IPS DF 4.7 (cell line): Measurements from ENCODE around the gene TIAM1.

ENCODE experiments used
- DNase-seq: peaks from one replicate; pipeline ENCODE4 v3.0.0-alpha.2; 2013; ENCODE audit warnings: low spot score; ENCODE audit errors: extremely low read depth

The TIAM1 gene

DNA sequence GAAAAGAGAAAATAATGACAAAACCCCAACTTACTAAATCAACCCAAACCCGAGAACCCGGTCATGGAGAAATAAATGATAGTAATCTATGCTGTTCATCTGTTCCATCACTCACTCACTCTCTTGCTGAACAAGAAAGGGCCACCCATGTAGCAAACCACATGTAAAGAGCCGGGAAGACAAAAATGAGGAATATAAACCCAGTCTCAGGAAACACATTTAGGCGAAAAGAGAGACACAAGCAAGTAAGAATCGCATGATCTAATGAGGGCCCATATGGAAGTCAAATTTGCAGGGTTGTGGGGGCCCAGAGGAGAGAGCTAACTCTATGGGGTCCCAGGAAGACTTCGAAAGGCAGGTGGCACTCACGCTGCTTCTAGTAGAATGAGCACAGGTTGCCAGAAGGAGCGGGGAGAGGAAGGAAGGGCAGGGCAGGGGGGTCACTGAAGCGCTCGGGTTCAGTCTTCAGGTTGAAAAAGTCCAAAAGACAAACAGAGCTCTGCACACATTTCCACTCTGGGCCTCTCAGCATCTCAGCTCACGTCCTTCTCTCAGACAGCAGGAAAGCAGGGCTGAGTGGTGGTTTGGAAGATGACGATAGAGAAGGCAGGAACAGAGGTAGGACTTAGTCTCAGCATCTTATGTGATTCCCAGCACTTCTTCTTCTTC is 162.8 kb downstream of the TIAM1 start:
- DNase-seq, result no peak

DNA sequence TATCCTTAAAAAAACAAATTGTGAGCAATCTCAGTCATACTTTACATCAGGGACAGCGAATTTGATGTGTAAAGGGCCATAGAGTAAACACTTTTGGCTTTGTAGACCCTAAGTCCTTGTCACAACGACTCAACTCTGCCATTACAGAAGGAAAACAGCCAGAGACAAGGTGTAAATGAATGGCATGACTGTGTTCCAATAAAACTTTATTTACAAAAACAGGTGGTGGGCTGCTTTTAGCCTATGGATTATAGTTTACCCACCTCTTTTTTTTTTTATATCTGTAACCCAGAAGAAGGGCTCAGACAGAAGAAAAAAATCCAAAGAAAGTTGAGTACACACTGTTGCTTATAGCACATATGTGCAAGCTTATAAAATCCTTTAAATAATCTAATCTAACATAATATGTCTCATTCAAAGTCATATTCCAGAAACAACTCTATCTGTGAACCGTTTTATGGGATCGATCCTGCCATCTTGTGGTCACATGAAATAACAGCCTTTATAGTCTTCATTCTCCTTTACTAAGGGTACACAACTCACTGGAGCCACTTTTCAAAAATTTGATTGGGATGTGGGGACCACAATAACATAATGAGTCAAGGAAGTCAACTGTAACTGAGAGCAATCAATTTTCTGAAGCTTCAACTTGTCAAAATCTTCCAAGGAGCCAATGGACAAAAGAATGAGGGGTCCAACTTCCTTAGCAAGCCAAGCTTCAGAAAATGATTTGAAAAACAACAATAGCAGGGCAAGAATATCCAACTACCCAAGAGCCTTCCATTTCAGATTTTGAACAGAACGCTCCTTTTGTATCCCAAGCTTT is 163.6 kb downstream of the TIAM1 start:
- no peak for DNase-seq

DNA sequence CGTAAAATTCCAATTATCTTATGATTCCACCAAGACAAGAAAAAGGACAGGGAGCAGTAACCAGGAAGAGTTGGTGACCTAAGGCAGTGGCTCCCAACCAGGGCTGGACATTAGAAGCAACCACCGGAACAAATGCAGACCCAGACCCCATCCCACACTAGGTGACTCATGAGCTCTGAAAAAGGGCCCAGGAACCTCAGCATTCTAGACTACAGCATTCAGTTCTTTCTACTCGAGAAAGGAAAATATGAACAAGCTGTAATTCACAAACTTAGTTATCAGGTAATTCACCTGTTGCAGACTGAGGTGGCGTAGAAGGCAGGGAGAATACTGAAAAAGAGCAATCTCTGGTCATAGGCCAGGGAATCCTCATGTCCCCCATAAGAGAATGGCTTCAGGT is 167.3 kb downstream of the TIAM1 start:
- no peak for DNase-seq

DNA sequence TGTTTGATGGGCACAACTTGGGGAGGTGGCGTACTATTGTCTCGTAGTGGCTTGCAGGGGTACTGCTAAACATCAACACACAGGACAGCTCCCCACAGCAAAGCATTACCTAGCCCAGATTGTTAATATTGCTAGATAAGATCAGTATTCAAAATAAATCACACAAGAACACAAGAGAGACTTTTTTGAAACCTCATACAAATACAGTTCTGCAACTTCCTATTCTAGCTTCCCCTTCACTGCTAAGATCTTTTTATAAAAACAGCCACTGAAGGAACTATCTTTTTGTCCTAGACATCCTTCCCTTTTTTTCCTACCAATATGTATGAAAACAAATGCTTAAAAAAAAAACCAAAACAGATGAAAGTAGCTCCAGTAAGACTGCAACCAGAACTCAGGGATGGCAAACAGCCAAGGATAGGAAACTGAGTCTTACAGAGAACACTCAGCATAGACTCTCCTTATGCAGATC is 167.9 kb downstream of the TIAM1 start:
- no peak for DNase-seq

DNA sequence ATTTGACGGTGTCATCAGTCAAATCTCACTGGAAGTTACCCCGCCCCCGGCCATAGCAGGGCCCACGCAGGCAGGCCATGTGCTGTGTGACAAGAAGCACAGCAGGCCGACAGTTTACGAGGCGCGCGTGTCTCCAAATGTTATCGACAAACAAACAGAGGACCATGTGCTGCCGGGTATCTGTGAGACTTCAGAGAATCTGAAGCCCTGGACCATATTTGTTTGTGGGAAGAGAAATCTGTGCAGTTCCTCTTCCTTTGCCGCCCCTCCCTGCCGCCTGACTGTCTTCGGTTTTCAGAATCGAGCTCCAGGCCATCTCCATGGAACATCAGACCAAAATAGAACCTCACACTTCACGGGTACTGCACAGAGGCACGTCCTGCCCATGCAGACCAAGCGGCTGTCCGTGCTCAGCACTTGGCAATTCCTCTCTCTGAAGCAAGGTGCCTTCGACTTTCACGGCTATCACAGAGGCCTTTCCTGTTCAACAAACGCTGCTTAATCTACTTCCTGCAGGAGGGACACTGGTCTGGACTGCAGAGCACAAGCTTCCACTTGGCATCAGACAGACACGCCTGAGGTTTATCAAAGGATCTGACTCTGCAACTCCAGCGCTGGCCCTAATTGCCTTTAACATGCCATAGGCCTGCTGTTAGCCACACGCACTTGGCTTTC is 170.0 kb downstream of the TIAM1 start:
- no peak for DNase-seq

DNA sequence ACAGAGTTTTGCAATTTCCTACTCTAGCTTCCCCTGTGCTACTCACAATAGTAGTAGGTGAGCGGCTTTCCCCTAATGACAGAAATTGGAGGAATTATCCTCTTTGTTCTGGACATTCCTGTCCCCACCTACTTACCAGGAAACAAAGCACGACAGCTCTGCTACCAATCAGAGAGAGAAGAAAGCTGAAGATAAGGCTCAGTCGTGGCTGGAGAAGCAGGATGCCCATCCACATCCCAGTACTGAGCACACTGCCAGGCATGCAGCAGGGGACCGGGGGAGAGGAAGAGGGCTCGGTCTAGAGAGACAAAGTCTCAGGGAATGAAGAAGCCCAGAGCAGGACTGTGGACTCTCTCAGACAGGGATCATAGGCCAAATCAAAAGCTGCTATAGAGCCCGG is 171.7 kb downstream of the TIAM1 start:
- DNase-seq, result no peak

DNA sequence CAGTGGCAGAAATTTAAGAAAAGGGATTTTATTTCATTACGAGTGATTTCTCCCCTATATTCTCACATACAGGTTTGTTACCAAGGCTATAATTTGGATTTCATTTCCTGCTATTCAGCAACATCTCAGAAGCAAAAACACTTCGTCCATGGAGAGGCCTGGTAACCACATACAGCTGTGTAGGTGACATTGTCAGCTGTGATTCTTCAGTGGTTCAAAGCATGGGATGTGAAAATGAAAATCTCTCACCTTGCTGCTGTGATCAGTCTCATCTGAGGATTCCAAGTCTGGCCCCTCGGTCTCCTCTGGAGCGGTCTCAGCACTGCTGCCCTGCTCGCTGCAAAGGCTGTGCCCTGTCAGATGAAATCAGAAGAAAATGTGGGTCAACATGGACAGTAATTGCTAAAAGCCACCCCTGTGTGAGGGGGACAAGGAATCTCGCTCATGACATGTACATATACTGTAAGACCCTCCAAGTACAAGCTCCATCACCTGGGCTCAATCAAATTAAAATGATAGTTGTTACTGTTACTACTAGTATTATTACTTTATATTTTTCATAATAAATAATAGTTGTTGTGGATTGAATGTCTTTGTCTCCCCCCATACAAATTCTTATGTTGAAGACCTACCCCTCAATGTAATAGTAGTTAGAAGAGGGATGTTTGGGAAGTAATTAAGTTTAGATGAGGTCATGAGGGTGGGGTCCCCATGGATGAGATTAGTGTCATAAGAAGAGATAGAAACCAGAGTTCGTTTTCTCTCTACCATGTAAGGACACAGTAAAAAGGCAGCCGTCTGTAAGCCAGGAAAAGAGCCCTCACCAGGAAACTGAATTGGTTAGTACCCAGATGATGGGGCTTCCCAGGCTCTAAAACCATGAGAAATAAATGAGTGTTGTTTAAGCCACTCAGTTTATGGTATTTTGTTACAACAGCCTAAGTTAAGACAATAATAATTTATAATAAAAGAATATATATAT is 179.1 kb downstream of the TIAM1 start:
- DNase-seq, result no peak

DNA sequence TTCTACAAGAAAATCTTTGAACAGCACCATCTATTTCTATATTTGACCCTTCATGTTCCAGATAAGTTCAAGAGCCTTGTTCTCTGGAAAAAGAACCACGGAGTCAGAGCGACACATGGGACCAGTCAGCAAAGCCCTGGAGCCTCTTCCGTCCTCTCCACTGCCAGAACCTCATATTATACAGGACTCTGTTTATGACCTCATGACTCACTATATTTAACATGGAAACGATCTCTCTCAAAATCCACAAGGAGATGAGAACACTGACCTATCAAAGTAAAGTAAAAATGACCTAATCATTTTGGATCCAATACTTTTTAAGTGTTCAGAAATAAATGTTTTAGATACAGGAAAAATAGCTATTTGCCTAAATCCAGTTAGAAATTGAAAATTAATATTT is 181.2 kb downstream of the TIAM1 start:
- DNase-seq, result no peak

DNA sequence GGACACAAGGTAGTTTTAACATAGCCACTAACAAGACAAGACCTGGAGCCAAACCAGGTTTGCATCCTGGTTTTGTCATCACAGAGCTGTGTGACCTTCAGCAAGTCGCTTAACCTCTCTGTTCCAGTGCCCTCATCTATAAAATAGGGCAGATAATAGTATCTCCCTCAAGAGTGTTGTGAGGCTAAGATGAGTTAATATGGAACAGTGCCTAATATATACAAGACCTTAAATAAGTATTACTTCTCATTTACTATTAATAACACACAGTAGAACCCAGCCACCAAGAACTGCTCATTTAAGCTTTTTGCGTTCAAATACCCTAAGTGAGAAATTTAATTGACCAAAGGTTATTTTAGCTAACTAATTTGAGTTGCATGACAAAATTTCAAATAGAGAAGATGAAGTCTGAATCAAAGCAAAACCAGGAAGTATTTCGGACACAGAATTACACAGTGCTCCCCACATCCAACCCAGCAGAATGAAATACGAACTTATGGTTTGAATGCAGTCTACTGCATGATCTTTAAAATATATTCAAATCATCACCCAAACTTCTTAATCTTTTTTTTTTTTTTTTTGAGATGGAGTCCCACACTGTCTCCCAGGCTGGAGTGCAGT is 181.9 kb downstream of the TIAM1 start:
- DNase-seq, result no peak

DNA sequence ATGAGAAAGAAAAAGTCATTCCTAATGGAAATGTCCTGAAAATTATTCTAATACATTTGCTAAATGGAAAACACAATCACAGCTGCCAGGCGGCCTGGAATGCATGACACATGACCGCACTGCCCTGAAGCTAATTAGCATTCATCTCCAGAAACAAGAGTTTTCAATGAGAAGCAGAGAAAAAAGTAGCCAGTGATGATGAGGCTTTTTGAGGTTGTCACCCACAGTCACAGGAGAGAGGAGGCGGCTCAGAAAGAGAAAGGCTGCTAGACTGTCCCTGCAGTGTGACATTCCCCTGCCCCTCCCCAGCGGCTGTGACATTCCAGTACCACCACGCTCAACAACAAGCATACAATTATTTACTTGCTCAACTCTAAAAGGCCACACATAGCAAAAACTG is 182.9 kb downstream of the TIAM1 start:
- no peak for DNase-seq

DNA sequence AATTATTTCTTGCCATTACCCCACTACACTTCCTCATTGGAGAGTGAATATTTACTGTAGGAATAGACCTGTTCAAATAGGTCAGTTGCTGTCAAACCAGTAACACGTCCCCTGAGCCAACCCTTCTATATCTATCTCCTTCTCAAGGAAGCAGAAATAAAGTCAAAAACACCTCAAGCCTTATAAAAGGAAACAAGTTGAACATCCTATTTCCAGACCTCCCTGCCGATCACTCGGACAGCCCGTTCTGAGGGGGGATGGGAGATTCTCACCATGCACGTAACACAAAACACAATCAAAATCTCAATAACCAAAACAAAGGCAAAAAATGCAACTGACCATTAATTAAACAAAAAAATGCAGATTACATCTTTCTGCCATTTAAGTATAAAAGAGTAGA is 184.3 kb downstream of the TIAM1 start:
- DNase-seq, result no peak

DNA sequence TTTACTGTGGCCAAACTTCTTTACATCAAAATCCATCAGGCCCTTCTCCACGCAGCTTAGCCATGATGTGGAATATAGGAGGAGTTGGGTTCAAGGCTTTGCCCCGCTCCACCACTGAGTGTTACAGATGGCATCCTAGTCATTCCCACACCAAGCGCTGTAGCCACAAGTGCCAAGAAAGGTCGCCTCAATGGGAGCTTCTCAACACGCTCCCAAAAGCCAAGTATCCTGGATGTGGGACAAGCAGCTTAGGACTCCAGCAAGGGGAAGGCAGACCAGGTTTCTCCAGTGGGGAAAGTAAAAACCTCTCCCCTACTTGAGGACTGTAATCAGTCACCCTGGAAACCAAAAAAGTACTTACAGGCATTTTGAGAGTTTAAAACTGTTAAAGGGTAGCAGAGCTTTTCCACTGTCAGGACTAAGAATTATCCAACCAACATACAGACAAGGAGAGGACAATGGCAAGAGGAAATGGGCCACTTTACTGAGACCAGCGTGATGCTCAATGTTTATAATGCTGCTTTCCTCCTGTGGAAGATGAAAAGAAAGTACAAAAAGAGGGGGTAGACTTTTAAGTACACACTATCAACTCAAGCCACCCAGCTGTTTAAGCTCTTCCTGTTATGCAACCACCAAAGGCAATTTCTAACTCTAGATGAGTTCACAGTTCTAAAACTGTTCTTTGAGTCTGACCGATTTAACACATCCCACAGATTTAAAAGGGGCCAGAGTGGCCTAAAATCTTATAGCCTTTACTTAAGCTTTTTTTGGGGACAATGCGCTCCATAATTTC is 185.1 kb downstream of the TIAM1 start:
- DNase-seq, result no peak

DNA sequence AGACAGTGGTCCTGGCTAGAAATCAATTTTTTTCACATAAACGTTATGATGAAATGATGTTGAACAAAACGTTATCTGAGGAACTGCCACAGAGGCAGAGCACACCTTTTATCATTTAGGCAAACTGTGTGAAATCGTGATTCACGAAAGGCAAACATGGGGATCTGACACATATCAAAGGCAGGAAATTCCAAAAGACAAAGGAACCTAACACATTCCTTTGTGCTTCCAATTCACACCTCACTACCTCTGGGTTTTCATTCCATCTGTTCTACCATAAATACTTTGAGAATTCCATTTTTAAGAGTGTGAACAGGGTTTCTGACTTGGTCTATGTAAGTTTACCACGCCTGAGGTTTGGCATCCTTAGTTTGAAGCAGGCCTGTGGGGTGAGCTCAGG is 186.3 kb downstream of the TIAM1 start:
- DNase-seq, result no peak

DNA sequence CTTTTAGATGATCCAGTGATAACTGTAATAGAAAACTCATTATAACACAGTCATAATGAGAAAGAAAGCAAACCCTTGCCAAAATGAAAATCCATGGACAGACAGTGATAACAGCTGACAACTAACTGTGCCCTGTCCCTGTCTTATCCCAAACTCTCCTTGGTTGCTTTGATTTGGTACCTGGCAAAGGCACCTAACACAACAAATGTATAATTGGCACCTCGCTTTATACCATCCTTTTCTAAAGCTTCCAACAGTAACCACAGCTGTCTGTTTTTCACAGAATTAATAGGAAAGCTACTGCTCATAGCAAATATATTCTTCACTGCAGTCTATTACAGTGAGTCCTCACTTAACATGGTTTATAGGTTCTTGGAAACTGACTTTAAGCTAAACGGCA is 187.4 kb downstream of the TIAM1 start:
- DNase-seq, result no peak

DNA sequence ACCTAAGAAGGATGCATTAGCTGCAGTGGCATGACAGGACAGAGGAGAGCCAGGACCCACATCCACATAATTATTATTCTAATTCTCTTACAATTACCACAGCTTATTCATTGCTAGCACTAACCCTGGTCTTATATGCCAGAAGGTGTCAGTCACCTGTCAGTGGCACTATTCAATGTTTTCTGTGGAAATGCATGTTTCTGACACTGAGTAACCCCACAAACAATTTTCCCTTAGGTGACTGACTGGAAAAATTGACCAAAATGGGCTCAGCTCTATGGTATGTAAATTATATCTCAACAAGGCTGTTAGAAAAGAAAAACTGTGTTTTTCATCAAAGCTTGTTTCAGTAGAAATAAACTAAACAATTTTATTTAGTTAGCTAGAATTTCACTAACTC is 187.9 kb downstream of the TIAM1 start:
- DNase-seq, result no peak

DNA sequence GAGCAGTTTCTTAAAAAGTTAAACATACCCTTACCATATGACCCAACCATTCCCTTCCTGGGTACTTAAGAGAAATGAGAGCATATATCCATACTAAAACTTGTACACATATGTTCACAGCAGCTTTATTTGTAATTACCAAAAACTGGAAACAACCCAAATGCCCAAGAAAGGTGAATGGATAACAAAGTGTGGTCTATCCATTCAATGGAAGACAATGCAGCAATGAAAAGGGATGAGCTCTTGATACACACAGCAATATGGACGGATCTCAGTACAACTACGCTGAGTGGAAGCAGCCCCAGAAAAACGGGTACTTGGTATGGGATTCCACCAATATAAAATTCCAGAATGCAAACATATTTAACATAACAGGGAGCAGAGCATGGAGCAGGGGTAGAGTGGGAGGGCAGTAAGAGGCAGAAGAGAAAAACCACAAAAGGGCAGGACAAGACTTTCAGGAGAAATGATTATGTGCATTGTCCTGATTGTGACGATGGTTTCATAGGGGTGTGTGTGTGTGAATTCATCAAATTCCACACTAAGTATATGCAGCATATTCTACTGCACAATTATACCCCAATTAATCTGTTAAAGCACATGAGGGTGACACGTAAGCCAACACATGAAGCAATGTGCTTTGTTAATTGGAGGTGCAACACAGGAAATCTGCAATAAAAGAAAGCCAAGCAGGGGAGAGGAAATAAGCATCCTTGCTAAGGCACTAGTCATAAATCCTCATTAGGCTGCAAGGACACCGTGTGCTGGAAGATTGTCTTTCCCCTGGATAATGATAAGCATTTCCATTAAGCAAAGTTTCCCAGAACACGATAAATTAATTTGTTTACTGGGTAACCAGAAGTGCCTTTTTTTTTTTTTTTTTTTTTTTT is 192.7 kb downstream of the TIAM1 start:
- DNase-seq, result no peak

DNA sequence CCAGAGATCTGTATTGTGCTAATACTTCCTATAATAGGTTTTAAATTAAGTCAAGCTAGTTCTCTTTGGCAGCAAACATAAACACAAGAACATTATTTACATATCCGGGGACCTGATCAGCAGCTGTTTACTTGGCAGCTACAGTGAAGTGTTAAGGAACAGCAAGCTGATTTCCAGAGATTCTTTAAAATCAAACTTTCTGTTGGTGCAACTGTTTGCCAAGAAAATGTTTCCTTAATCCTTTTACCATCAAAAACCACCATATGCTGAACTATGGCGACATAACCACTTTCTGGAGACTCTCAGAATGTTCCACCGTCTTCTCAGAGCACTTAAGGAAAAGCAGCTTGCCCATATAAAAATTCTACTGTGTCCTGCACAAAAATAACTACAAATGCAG is 198.8 kb downstream of the TIAM1 start:
- no peak for DNase-seq

DNA sequence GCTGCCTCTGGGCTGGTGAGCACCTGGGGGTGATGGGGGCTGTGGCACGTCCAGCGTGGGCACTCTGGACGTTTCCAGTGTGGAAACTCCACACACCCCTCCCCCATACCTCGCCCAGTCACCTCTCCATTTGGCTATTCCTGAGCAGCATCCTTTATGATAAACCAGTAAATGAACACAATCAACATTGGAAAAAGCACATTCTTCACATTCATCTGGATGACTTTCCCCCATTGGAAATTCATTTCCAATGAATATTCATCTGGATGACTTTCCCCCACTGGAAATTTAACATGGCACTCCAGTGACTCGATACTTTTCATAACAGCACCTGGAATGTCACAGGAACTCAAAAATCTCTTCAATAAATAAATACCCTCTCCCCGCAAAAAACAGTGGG is 201.0 kb downstream of the TIAM1 start:
- DNase-seq, result no peak

DNA sequence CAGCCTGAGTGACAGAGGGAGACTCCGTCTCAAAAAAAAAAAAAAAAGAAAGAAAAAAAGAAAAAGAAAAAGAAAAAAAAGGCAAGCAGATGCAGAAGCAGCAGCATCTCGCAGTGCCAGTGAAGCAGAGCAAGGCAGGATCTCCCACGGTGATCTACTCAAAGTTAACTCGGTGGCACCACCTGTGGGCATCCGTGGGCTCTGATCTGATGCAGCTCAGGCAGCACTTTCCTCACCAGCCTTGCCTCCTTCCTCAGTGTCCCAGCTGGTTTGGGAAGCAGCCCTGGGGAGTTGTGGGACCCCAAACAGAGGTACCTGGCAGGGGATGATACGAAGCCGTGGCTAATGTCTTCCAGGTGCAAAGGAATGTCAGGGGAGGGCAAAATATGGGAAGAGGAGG is 201.5 kb downstream of the TIAM1 start:
- DNase-seq, result no peak
